ENCODE data around the gene VPS33A. TPM values are rescaled to one million over a fixed set of nuclear protein-coding genes. Genes with fewer than 3 reads are reported as not detected.

Gene VPS33A
- total and polyA plus RNA-seq, 2 of the 8 experiments (the other 6 are each of a cell fraction or from before 2014, with no cell fraction given) = 16.4 to 41.8 TPM

- no peaks in the 10 kb centered on the region for H3K9me3 ChIP-seq (ENCODE audit: insufficient read depth in 2 of 2, low read depth in 1 of 2, low read length in 1 of 2)
- WGBS, 2 experiments (ENCODE audit: extremely low coverage in 1 of 2, insufficient coverage in 1 of 2, insufficient read length in 1 of 2, insufficient replicate concordance in 2 of 2, low coverage in 1 of 2, low lambda C conversion rate in 2 of 2, missing lambda C conversion rate in 1 of 2) = 2% methylated on average over 34 of the region's 74 CpGs; no CpG with 5 or more reads in 1 of the 2 experiments
- H3K4me3 ChIP-seq (ENCODE audit: extremely low read depth in 1 of 4, insufficient read depth in 2 of 4, low read depth in 3 of 4, low read length in 4 of 4) = peak within 1 kb of the TSS; percentile 83 to 100 (median 96)
- H4K5ac ChIP-seq (ENCODE audit: insufficient read length, low read depth, low read length) = peak within 1 kb of the TSS; percentile 35
- peaks cover 6% of the 10 kb centered on the region; the same call in 1 of the 2 replicates for H3K79me1 ChIP-seq (ENCODE audit: low read depth, low read length)
- H3K79me2 ChIP-seq (ENCODE audit: control insufficient read depth in 1 of 2, insufficient read depth in 2 of 2, low read length in 2 of 2) = peaks cover 6 to 45% of the 10 kb centered on the region in 2 experiments
- H2BK5ac ChIP-seq (ENCODE audit: low read depth, low read length) = peak within 1 kb of the TSS; percentile 94
- no peaks in the 10 kb centered on the region; a peak in 2 of 7 replicates for H3K27me3 ChIP-seq (replicated peaks in 1 of 4; ENCODE audit: control insufficient read depth in 3 of 4, extremely low read depth in 1 of 4, insufficient read depth in 3 of 4, low read length in 3 of 4)
- ChIA-PET CTCF (ENCODE audit: partially characterized antibody) (interaction anchor here (0.6 to 1.1 kb wide), 3 partner anchors 24 to 233 kb away, joined by 3 read pairs; no protein-coding TSS in a partner anchor), POLR2A (ENCODE audit: partially characterized antibody) (interaction anchor here (0.6 to 15.7 kb wide), 10 partner anchors 8 to 174 kb away, joined by 3 to 230 read pairs (median 3); partner anchors contain the start of gene B3GNT4)
- H3K27ac ChIP-seq (ENCODE audit: low read depth, low read length) = peak within 1 kb of the TSS; percentile 91
- peak within 1 kb of the TSS; percentile 45 for H4K91ac ChIP-seq (replicated peaks; ENCODE audit: insufficient read length, low read length)
- peak; percentile 82 for FAIRE-seq
- H3K4me1 ChIP-seq (replicated peaks in 1 of 4; ENCODE audit: control insufficient read depth in 3 of 4, insufficient read depth in 4 of 4, low read length in 3 of 4) = peaks cover 3 to 14% (median 10%) of the 10 kb centered on the region in 4 experiments
- no peak within 1 kb of the TSS for H3K14ac ChIP-seq (ENCODE audit: insufficient read length)
- no peak within 1 kb of the TSS for H2BK20ac ChIP-seq (ENCODE audit: low read length)
- no peak within 1 kb of the TSS for H3K4ac ChIP-seq (replicated peaks; ENCODE audit: insufficient read length, low read depth, low read length)
- H2BK120ac ChIP-seq (replicated peaks; ENCODE audit: low read depth, low read length) = no peak within 1 kb of the TSS
- peak within 1 kb of the TSS; percentile 46 for H3K56ac ChIP-seq (replicated peaks; ENCODE audit: insufficient read length, low read depth, low read length)
- no peak within 1 kb of the TSS for H2BK15ac ChIP-seq (ENCODE audit: low read length)
- H3K23ac ChIP-seq (ENCODE audit: insufficient read length) = no peak within 1 kb of the TSS
- H4K20me1 ChIP-seq (replicated peaks in 1 of 2; ENCODE audit: control insufficient read depth in 1 of 2, insufficient read depth in 2 of 2, low read length in 2 of 2) = peaks cover 0 to 6% of the 10 kb centered on the region in 2 experiments
- H3K18ac ChIP-seq (ENCODE audit: extremely low read depth, low read length) = no peak within 1 kb of the TSS
- H3K23me2 ChIP-seq (ENCODE audit: low read depth, low read length) = peaks cover 2% of the 10 kb centered on the region; the same call in 1 of the 2 replicates
- peak within 1 kb of the TSS; percentile 90 to 97 (median 96) for H3K9ac ChIP-seq (replicated peaks in 1 of 4; ENCODE audit: extremely low read depth in 1 of 4, low read depth in 3 of 4, low read length in 3 of 4)
- peak within 1 kb of the TSS; percentile 7; the same call in 1 of the 2 replicates for H2AFZ ChIP-seq (ENCODE audit: low read length)
- peak within 1 kb of the TSS; percentile 81 to 86 for H3K4me2 ChIP-seq (ENCODE audit: insufficient read depth in 1 of 2, low read depth in 2 of 2, low read length in 2 of 2)
- no peak within 1 kb of the TSS for H2AK5ac ChIP-seq (ENCODE audit: low read depth, low read length)
- peaks cover 0 to 23% (median 13%) of the 10 kb centered on the region in 4 experiments; a peak in 7 of 8 replicates for H3K36me3 ChIP-seq (ENCODE audit: control insufficient read depth in 2 of 4, insufficient read depth in 4 of 4, low read length in 3 of 4)
- no peak within 1 kb of the TSS for H2BK12ac ChIP-seq (ENCODE audit: low read depth, low read length)
- peak; percentile 97 to 99 for DNase-seq (ENCODE audit: low read depth in 1 of 2, low spot score in 2 of 2)
- H4K8ac ChIP-seq (ENCODE audit: extremely low read depth, insufficient read depth, low read length) = peak within 1 kb of the TSS; percentile 96
- TF ChIP-seq EP300 (IDR thresholded peaks at IDR 0.05; ENCODE audit: borderline replicate concordance in 1 of 2, low read depth in 2 of 2, low read length in 2 of 2) = no peak
- TF ChIP-seq TBP (IDR thresholded peaks at IDR 0.05; ENCODE audit: low read depth, low read length) = peak; percentile 92
- no peak for TF ChIP-seq TEAD4 (IDR thresholded peaks at IDR 0.05; ENCODE audit: low read depth, low read length)
- no peak for TF ChIP-seq CTBP2 (IDR thresholded peaks at IDR 0.05; ENCODE audit: borderline replicate concordance, insufficient read depth, insufficient read length, low read length)
- TF ChIP-seq PHF8 (conservative IDR thresholded peaks at IDR 0.05; ENCODE audit: low read depth, low read length) = peak; percentile 99
- TF ChIP-seq ATF2 (IDR thresholded peaks at IDR 0.05; ENCODE audit: low read length) = no peak
- TF ChIP-seq NRF1 (IDR thresholded peaks at IDR 0.05; ENCODE audit: low read depth, low read length) = no peak; the same call in 1 of the 2 replicates
- TF ChIP-seq RXRA (IDR thresholded peaks at IDR 0.05; ENCODE audit: insufficient read depth, low read depth, low read length) = no peak
These were observed 40.5 kb downstream of the VPS33A start, which contains the start of gene DIABLO for GRCh38 chr12:122225683-122226365. Gene DIABLO, minus strand, starts transcription at chr12:122226052. Its CDS starts 38 bp downstream, at chr12:122226014.
